Testis (tissue), 3 donors: ENCODE measurements around the gene PCBD2. TPM values are rescaled to one million over a fixed set of nuclear protein-coding genes. Genes with fewer than 3 reads are reported as not detected.

ENCODE experiments used
- DNase-seq: peaks from one replicate; pipeline ENCODE4 v3.0.0-alpha.2; 2019
- H3K27ac ChIP-seq, 2 donors: fragments of 200-600 bp; sonication (generic); one replicate each; pipeline ENCODE4 v1.5.1; 2019
- H3K27me3 ChIP-seq: fragments of 200-600 bp; sonication (generic); one replicate; pipeline ENCODE4 v1.5.1; 2019
- H3K36me3 ChIP-seq: fragments of 200-600 bp; sonication (generic); one replicate; pipeline ENCODE4 v1.5.1; 2017; ENCODE audit warnings: low read depth; ENCODE audit errors: missing control alignments
- H3K4me1 ChIP-seq: fragments of 200-600 bp; sonication (generic); one replicate; pipeline ENCODE4 v1.5.1; 2019
- H3K4me3 ChIP-seq, 2 donors: fragments of 200-600 bp; sonication (generic); one replicate each; pipeline ENCODE4 v1.5.1; 2017 to 2019
- H3K9me3 ChIP-seq: fragments of 200-600 bp; sonication (generic); one replicate; pipeline ENCODE4 v1.5.1; 2017
- POLR2A ChIP-seq: fragments of 450-650 bp; IDR thresholded peaks from one replicate; pipeline ENCODE4 v1.6.1; 2017; ENCODE audit warnings: antibody characterized with exemption, mild to moderate bottlenecking, moderate library complexity
- WGBS, 2 donors: methylation state at CpG; one replicate each; pipeline ENCODE4 v1.1.5; 2018; 5-methylcytosine and 5-hydroxymethylcytosine counted together
- intact Hi-C: fragments of 100-400 bp; cut with DNase I; formaldehyde crosslinking; loops from one replicate; pipeline ENCODE4 v1.15.1; 2023; ENCODE audit warnings: low total_unique reads
- polyA plus RNA-seq: library from polyadenylated mRNA; stranded (reverse); fragments of 350-450 nt; fragmentation: Illumina TruSeq; extraction: RNeasy Lipid Tissue Mini Kit (QIAGEN cat#74804); gene quantifications from one replicate; pipeline ENCODE4 v1.2.3, GENCODE V29; 2014; ENCODE audit warnings: low read depth, low replicate concordance; ENCODE audit not compliant: insufficient read depth
- total RNA-seq, 2 donors: library from RNA; depleted of rRNA; stranded (reverse); fragments of >200 nt; gene quantifications; one replicate each; pipeline ENCODE4 v1.2.3, GENCODE V29; 2016
- TF ChIP-seq, protein P1 (sequence below), 3 experiments: fragments of 450-650 bp in 2 of 3; fragments of 200-600 bp in 1 of 3; sonication (generic) in 1 of 3; IDR thresholded peaks; one replicate each; pipeline ENCODE4 v1.5.1; 2016 to 2019; ENCODE audit warnings: antibody characterized with exemption in 3 of 3, mild to moderate bottlenecking in 2 of 3, moderate library complexity in 1 of 3

Gene PCBD2
- total and polyA plus RNA-seq, 3 donors from 2014 or later: 5.9 to 17.6 (median 13.4) TPM

DNA sequence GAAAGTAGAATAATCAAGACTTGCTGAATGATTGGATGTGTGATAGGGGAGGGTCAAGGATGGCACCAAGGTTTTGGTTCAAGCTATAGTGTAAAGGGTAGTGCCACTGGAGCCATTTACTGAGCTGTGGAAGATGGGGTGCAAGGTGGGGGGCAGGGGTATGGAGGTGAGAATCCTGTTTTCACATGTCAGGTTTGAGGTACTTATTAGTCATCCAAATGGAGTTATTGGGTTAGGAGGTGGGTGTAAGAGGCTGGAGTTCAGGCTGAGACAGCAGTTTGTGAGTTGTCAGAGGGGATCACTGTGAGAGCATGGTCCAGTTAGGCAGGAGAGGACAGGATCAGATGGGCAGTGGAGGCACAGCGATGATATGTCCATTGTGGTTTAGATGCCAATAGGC is 8.9 kb downstream of the PCBD2 start:
- peaks cover 7% of the 10 kb centered on the region for H3K4me1 ChIP-seq
- DNase-seq: no peak
- no peak overlapping the region for H3K27ac ChIP-seq
- H3K36me3 ChIP-seq: no peaks in the 10 kb centered on the region
- no peak for TF ChIP-seq POLR2A
- TF ChIP-seq, protein P1, sequence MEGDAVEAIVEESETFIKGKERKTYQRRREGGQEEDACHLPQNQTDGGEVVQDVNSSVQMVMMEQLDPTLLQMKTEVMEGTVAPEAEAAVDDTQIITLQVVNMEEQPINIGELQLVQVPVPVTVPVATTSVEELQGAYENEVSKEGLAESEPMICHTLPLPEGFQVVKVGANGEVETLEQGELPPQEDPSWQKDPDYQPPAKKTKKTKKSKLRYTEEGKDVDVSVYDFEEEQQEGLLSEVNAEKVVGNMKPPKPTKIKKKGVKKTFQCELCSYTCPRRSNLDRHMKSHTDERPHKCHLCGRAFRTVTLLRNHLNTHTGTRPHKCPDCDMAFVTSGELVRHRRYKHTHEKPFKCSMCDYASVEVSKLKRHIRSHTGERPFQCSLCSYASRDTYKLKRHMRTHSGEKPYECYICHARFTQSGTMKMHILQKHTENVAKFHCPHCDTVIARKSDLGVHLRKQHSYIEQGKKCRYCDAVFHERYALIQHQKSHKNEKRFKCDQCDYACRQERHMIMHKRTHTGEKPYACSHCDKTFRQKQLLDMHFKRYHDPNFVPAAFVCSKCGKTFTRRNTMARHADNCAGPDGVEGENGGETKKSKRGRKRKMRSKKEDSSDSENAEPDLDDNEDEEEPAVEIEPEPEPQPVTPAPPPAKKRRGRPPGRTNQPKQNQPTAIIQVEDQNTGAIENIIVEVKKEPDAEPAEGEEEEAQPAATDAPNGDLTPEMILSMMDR (IDR thresholded peaks at IDR 0.05): no peak
- no peaks in the 10 kb centered on the region for H3K27me3 ChIP-seq
- intact Hi-C loops: no loop called here
- 82 to 83% methylated on average over 1 of the region's 1 CpG for WGBS, 2 donors
- H3K4me3 ChIP-seq: no peak overlapping the region
- H3K9me3 ChIP-seq: no peaks in the 10 kb centered on the region

DNA sequence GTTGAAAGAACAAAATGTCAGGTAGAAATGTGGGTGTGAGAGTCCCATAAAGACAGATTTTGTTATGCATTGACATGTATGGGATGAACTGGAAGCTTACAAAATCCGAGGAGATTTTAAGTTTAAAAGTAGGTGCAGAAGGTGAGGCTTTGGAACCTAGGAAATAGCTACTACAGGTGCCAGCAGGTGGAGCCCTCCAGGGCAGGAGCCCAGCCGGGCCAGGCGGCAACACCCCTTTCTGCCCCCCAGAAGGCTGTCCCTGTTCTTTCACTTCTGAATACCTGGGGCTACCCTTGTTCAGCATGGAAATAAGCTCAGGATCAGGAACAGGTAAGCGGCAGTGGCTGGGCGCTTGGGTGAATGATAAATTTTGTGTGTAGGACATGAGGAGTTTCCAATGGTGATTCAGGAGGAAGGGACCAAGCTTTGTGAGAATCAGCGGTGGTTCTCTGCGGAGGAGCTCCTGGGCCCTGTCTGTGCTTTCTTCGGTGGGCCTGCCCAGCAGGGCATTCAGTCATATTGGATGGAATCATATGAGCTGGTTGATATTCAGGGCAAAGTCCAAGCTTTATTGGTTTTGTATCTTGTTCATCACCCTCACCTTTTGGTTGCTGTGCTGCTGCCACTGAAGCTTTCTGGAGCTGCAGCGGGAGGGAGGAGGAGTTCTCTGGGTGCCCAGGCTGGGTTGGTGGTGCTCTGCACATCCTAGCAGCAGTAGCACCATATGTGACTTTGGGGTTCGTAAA is 12.3 kb downstream of the PCBD2 start:
- H3K9me3 ChIP-seq: no peaks in the 10 kb centered on the region
- no peaks in the 10 kb centered on the region for H3K36me3 ChIP-seq
- no peak for DNase-seq
- H3K27me3 ChIP-seq: no peaks in the 10 kb centered on the region
- peaks cover 7% of the 10 kb centered on the region for H3K4me1 ChIP-seq
- WGBS, 2 donors: 85 to 90% methylated on average over 8 to 10 of the region's 10 CpGs
- no peak overlapping the region for H3K27ac ChIP-seq
- no peak for TF ChIP-seq POLR2A
- no peak overlapping the region for H3K4me3 ChIP-seq
- intact Hi-C loops: no loop called here

DNA sequence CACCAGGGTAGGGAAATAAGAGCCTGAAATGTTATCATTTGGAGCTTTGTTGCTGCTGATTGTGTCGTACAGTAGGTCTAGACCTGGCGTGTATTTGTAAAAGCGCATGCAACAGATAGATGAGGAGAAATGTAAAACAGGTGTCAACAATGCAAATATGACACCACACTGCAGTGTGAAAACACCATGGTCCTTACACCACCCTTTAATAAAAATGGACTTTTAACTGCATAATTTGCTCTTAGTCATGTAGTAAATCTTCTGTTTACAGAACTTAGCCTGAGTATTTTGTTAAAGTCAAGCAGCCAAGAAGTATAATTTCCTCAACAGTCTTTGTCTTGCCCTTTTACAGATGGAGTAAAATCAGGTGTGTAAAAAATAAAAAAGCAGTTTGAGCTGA is 13.9 kb downstream of the PCBD2 start:
- no peak for DNase-seq
- WGBS, 2 donors: 88 to 93% methylated on average over 3 of the region's 3 CpGs
- H3K27me3 ChIP-seq: no peaks in the 10 kb centered on the region
- no peaks in the 10 kb centered on the region for H3K4me1 ChIP-seq
- no peaks in the 10 kb centered on the region for H3K36me3 ChIP-seq
- TF ChIP-seq, protein P1 (IDR thresholded peaks at IDR 0.05): no peak
- TF ChIP-seq POLR2A: no peak
- H3K27ac ChIP-seq: no peak overlapping the region
- no peaks in the 10 kb centered on the region for H3K9me3 ChIP-seq
- no peak overlapping the region for H3K4me3 ChIP-seq
- intact Hi-C loops: no loop called here

DNA sequence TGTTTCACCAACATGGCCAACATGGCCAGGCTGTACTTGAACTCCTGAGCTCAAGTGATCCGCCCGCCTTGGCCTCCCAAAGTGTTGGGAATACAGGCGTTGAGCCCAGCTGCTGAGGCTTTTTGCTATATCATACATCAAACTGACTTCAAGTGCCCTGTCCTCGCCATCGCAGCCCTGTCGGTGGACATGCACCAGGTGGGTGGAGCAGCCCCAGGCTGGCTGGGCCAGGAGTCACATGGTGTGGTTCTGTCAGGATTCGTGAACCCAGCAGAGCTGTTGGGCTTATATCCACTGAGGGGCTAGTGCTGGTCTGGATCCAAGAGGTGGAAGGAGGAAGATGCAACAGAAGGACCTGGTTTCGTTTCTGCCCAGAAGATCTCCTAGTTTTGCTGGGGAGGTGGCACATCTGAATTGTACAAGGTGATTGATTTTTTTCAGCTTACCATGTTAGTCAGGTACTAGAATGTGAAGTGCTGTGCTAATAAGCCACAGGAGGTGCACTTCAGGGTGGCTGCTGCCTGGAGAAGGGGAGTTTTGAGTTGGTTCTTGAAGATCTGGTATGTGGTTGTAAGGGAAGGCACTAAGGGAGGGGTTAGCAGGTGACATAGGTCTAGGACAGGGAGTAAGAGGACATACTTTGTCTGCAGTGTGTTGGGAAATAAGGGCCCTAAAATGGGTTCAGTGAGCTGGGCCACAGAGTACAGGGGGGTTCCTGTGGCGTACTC is 16.1 kb downstream of the PCBD2 start:
- H3K4me1 ChIP-seq: no peaks in the 10 kb centered on the region
- TF ChIP-seq, protein P1 (IDR thresholded peaks at IDR 0.05): no peak
- TF ChIP-seq POLR2A: no peak
- no peaks in the 10 kb centered on the region for H3K27me3 ChIP-seq
- no peaks in the 10 kb centered on the region for H3K9me3 ChIP-seq
- 90 to 97% methylated on average over 9 of the region's 9 CpGs for WGBS, 2 donors
- intact Hi-C loops: no loop called here
- H3K36me3 ChIP-seq: no peaks in the 10 kb centered on the region
- no peak for DNase-seq
- no peak overlapping the region for H3K27ac ChIP-seq
- no peak overlapping the region for H3K4me3 ChIP-seq

DNA sequence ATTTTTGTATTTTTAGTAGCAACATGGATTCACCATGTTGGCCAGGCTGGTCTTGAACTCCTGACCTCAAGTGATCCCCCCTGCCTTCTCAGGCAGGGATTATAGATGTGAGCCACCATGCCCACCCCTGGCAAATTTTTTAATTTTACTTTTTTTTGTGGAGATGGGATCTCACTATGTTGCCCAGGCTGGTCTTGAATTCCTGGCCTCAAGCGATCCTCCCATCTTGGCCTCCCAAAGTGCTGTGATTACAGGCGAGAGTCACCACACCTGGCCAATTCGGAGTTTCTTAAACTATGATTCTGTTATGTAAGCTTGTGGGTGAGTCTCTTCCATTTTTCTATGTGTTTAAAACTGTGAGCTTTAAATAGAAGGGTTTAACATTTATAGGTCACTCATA is 27.6 kb downstream of the PCBD2 start:
- Histone ChIP-seq H3K4me1 (no peaks in the 10 kb centered on the region), H3K4me3 (no peak overlapping the region), H3K27ac (no peak overlapping the region), H3K36me3 (no peaks in the 10 kb centered on the region), H3K9me3 (no peaks in the 10 kb centered on the region), H3K27me3 (no peaks in the 10 kb centered on the region)
- intact Hi-C loops: no loop called here
- no peak for TF ChIP-seq POLR2A
- TF ChIP-seq, protein P1 (IDR thresholded peaks at IDR 0.05): no peak
- 94 to 100% methylated on average over 3 of the region's 3 CpGs for WGBS, 2 donors
- DNase-seq: no peak
